IMR-90 (cell line): ENCODE measurements around the gene ARTN. TPM values are rescaled to one million over a fixed set of nuclear protein-coding genes. Genes with fewer than 3 reads are reported as not detected.

Experiments
- ATAC-seq: fragments of 200-7000 bp; cut with Tn5 transposase; 2 replicates; pipeline ENCODE4 v1.9.1; 2020; ENCODE audit warnings: low read depth, mild to moderate bottlenecking, moderate library complexity
- BruUV-seq: library from RNA; stranded (reverse); fragments of 400-500 nt; replicated peaks from 2 replicates; lab custom pipeline; 2021; lab: Mats Ljungman, UMichigan
- CTCF ChIA-PET: fragments of 300-600 bp; formaldehyde crosslinking; extraction: SDS; loops from one replicate; lab custom pipeline; 2021; ENCODE audit warnings: antibody characterized with exemption; lab: Yijun Ruan, JAX
- POLR2A ChIA-PET: fragments of 300-600 bp; sonication (Branson Sonifier 250); formaldehyde crosslinking; loops from one replicate; lab custom pipeline; 2022; ENCODE audit warnings: antibody characterized with exemption; ENCODE audit not compliant: unreplicated experiment; lab: Charles Lee
- DNase-seq: peaks from one replicate; pipeline ENCODE4 v3.0.0; 2013
- H2AFZ ChIP-seq: replicated peaks from 2 replicates; pipeline ENCODE3; 2013; ENCODE audit warnings: low read length, mild to moderate bottlenecking; ENCODE audit not compliant: poor library complexity
- H2AK5ac ChIP-seq: 2 replicates; pipeline ENCODE4 v1.6.1; 2013; ENCODE audit warnings: low read depth, low read length, inconsistent platforms
- H2AK9ac ChIP-seq: replicated peaks from 2 replicates; pipeline ENCODE3; 2013; ENCODE audit warnings: mild to moderate bottlenecking, low read depth, low read length, moderate library complexity; ENCODE audit not compliant: poor library complexity
- H2BK120ac ChIP-seq: 2 replicates; pipeline ENCODE4 v1.6.1; 2013; ENCODE audit warnings: low read depth, low read length, inconsistent platforms
- H2BK15ac ChIP-seq: 3 replicates; pipeline ENCODE4 v1.6.1; 2013; ENCODE audit warnings: low read depth, low read length, inconsistent platforms
- H2BK20ac ChIP-seq: 2 replicates; pipeline ENCODE4 v1.6.1; 2013; ENCODE audit warnings: low read depth, mild to moderate bottlenecking, inconsistent platforms, low read length, moderate library complexity
- H2BK5ac ChIP-seq: 2 replicates; pipeline ENCODE4 v1.6.1; 2013; ENCODE audit warnings: mild to moderate bottlenecking, low read depth, low read length, inconsistent platforms; ENCODE audit not compliant: poor library complexity, severe bottlenecking
- H3K14ac ChIP-seq: replicated peaks from 2 replicates; pipeline ENCODE4 v1.6.1; 2013; ENCODE audit warnings: low read depth, low read length, inconsistent platforms
- H3K18ac ChIP-seq: 2 replicates; pipeline ENCODE4 v1.6.1; 2013; ENCODE audit warnings: low read depth, low read length, control low read depth
- H3K23ac ChIP-seq: 2 replicates; pipeline ENCODE4 v1.6.1; 2013; ENCODE audit warnings: low read depth, low read length, inconsistent platforms
- H3K27ac ChIP-seq: 2 replicates; pipeline ENCODE4 v1.5.1; 2013; ENCODE audit warnings: mild to moderate bottlenecking, control low read depth, low read length; ENCODE audit not compliant: insufficient read depth
- H3K27me3 ChIP-seq: 2 replicates; pipeline ENCODE4 v1.6.1; 2013; ENCODE audit warnings: low read length; ENCODE audit not compliant: control insufficient read depth, insufficient read depth
- H3K36me3 ChIP-seq: 2 replicates; pipeline ENCODE4 v1.6.1; 2013; ENCODE audit warnings: low read length, mixed read lengths; ENCODE audit not compliant: control insufficient read depth, insufficient read depth
- H3K4ac ChIP-seq: 2 replicates; pipeline ENCODE4 v1.6.1; 2013; ENCODE audit warnings: low read depth, low read length, inconsistent platforms
- H3K4me1 ChIP-seq: 2 replicates; pipeline ENCODE4 v1.6.1; 2013; ENCODE audit warnings: low read length, mixed read lengths; ENCODE audit not compliant: control insufficient read depth, insufficient read depth
- H3K4me2 ChIP-seq: 2 replicates; pipeline ENCODE4 v1.6.1; 2013; ENCODE audit warnings: low read depth, mild to moderate bottlenecking, control low read depth, low read length, moderate library complexity
- H3K4me3 ChIP-seq: 2 replicates; pipeline ENCODE4 v1.5.1; 2013; ENCODE audit warnings: low read depth, mild to moderate bottlenecking, control low read depth, low read length, moderate library complexity; ENCODE audit not compliant: insufficient read depth
- H3K56ac ChIP-seq: 2 replicates; pipeline ENCODE4 v1.6.1; 2013; ENCODE audit warnings: low read length, inconsistent platforms; ENCODE audit not compliant: insufficient read depth; ENCODE audit errors: extremely low read depth
- H3K79me1 ChIP-seq, 2 experiments: 2 replicates each; pipeline ENCODE4 v1.6.1; 2013; ENCODE audit warnings: low read length in 2 of 2, inconsistent platforms in 1 of 2, low read depth in 1 of 2
- H3K9ac ChIP-seq: 2 replicates; pipeline ENCODE4 v1.6.1; 2013; ENCODE audit warnings: low read depth, low read length, control low read depth
- H3K9me1 ChIP-seq: 2 replicates; pipeline ENCODE4 v1.6.1; 2013; ENCODE audit warnings: low read length, inconsistent platforms; ENCODE audit not compliant: insufficient read depth
- H3K9me3 ChIP-seq: 2 replicates; pipeline ENCODE4 v1.6.1; 2013; ENCODE audit warnings: low read length; ENCODE audit not compliant: control insufficient read depth, insufficient read depth
- H4K20me1 ChIP-seq: 2 replicates; pipeline ENCODE4 v1.6.1; 2013; ENCODE audit warnings: low read length, inconsistent platforms; ENCODE audit not compliant: insufficient read depth
- H4K5ac ChIP-seq: 2 replicates; pipeline ENCODE4 v1.6.1; 2013; ENCODE audit warnings: mild to moderate bottlenecking, low read depth, low read length, control low read depth
- H4K8ac ChIP-seq, 2 experiments: 2 replicates each; pipeline ENCODE4 v1.6.1; 2013; ENCODE audit warnings: low read depth in 2 of 2, low read length in 2 of 2, control low read depth in 1 of 2, inconsistent platforms in 1 of 2
- H4K91ac ChIP-seq: 2 replicates; pipeline ENCODE4 v1.6.1; 2013; ENCODE audit warnings: low read depth, low read length, inconsistent platforms; ENCODE audit not compliant: insufficient read depth
- BHLHE40 ChIP-seq: fragments of 150-350 bp; IDR thresholded peaks from 2 replicates; pipeline ENCODE4 v1.6.1; 2016; ENCODE audit warnings: mild to moderate bottlenecking, low read depth, low read length
- CEBPB ChIP-seq: IDR thresholded peaks from 2 replicates; pipeline ENCODE4 v1.6.1; 2012; ENCODE audit warnings: low read depth, low read length, improper control_type of control experiment
- CHD1 ChIP-seq: IDR thresholded peaks from 2 replicates; pipeline ENCODE4 v1.6.1; 2012; ENCODE audit warnings: low read depth, low read length, improper control_type of control experiment
- ELK1 ChIP-seq: fragments of 150-350 bp; IDR thresholded peaks from 2 replicates; pipeline ENCODE4 v1.6.1; 2016; ENCODE audit warnings: low read depth, mild to moderate bottlenecking, low read length, moderate library complexity, borderline replicate concordance
- FOS ChIP-seq: fragments of 150-350 bp; IDR thresholded peaks from 2 replicates; pipeline ENCODE4 v1.6.1; 2016; ENCODE audit warnings: low read depth, low read length
- MAFK ChIP-seq: IDR thresholded peaks from 2 replicates; pipeline ENCODE4 v1.6.1; 2012; ENCODE audit warnings: low read depth, low read length, improper control_type of control experiment
- MAZ ChIP-seq: IDR thresholded peaks from 2 replicates; pipeline ENCODE4 v1.6.1; 2012; ENCODE audit warnings: low read depth, mild to moderate bottlenecking, low read length, improper control_type of control experiment, moderate library complexity, borderline replicate concordance
- MXI1 ChIP-seq: IDR thresholded peaks from 2 replicates; pipeline ENCODE4 v1.6.1; 2012; ENCODE audit warnings: low read depth, mild to moderate bottlenecking, low read length, moderate library complexity, borderline replicate concordance
- NFE2L2 ChIP-seq: fragments of 150-350 bp; IDR thresholded peaks from 2 replicates; pipeline ENCODE4 v1.6.1; 2016; ENCODE audit warnings: low read depth, mild to moderate bottlenecking, low read length
- POLR2A ChIP-seq: IDR thresholded peaks from 2 replicates; pipeline ENCODE4 v1.6.1; 2012; ENCODE audit warnings: mild to moderate bottlenecking, low read depth, low read length
- RAD21 ChIP-seq: IDR thresholded peaks from 2 replicates; pipeline ENCODE4 v1.6.1; 2012; ENCODE audit warnings: low read length, improper control_type of control experiment
- RCOR1 ChIP-seq: IDR thresholded peaks from 2 replicates; pipeline ENCODE4 v1.6.1; 2012; ENCODE audit warnings: mild to moderate bottlenecking, low read length, improper control_type of control experiment; ENCODE audit not compliant: insufficient replicate concordance
- RFX5 ChIP-seq: IDR thresholded peaks from 2 replicates; pipeline ENCODE4 v1.8.0; 2012; ENCODE audit warnings: low read depth, mild to moderate bottlenecking, low read length, moderate library complexity
- SMC3 ChIP-seq: fragments of 150-350 bp; IDR thresholded peaks from 2 replicates; pipeline ENCODE4 v1.6.1; 2016; ENCODE audit warnings: low read depth, mild to moderate bottlenecking, antibody characterized with exemption, low read length, moderate library complexity
- USF2 ChIP-seq: fragments of 150-350 bp; IDR thresholded peaks from 2 replicates; pipeline ENCODE4 v1.6.1; 2017; ENCODE audit warnings: mild to moderate bottlenecking, antibody characterized with exemption, low read length, low read depth
- WGBS, 2 experiments: methylation state at CpG; one replicate each; pipeline versions ENCODE4 v1.1.5 to v1.1.7; 2013; ENCODE audit warnings: missing lambda C conversion rate in 2 of 2; ENCODE audit not compliant: insufficient read length in 1 of 2; ENCODE audit errors: extremely low coverage in 2 of 2; 5-methylcytosine and 5-hydroxymethylcytosine counted together
- dilution Hi-C: fragments of 300-500 bp; cut with HindIII; formaldehyde crosslinking; loops from one replicate; pipeline ENCODE4 v1.14.3; 2018; ENCODE audit warnings: low sequenced_read_pairs; ENCODE audit not compliant: unreplicated experiment
- in situ Hi-C: fragments of 300-500 bp; cut with MboI; formaldehyde crosslinking; loops from 3 replicates; pipeline ENCODE4 v1.14.3; 2019; ENCODE audit warnings: low sequenced_read_pairs, inconsistent platforms, mixed read lengths
- intact Hi-C: fragments of 100-400 bp; cut with micrococcal nuclease; formaldehyde crosslinking; loops from 2 replicates; pipeline ENCODE4 v1.10.0; 2022
- polyA plus RNA-seq, 3 experiments: library from polyadenylated mRNA; depleted of rRNA; stranded (reverse); fragments of >200 nt; gene quantifications; 2 replicates each; pipeline ENCODE4 v1.2.3, GENCODE V29; 2012; ENCODE audit warnings: low replicate concordance in 1 of 3
- total RNA-seq: library from RNA; depleted of rRNA; stranded (reverse); fragments of >200 nt; gene quantifications from 2 replicates; pipeline ENCODE4 v1.2.3, GENCODE V29; 2012
- TF ChIP-seq, protein P1 (sequence below): conservative IDR thresholded peaks from 2 replicates; pipeline ENCODE4 v1.5.1; 2012; ENCODE audit warnings: mild to moderate bottlenecking, low read depth, low read length, improper control_type of control experiment

Gene ARTN
- total and polyA plus RNA-seq, 2 of the 4 experiments (the other 2 are of a cell fraction): 0.29 TPM; not detected in 1

DNA sequence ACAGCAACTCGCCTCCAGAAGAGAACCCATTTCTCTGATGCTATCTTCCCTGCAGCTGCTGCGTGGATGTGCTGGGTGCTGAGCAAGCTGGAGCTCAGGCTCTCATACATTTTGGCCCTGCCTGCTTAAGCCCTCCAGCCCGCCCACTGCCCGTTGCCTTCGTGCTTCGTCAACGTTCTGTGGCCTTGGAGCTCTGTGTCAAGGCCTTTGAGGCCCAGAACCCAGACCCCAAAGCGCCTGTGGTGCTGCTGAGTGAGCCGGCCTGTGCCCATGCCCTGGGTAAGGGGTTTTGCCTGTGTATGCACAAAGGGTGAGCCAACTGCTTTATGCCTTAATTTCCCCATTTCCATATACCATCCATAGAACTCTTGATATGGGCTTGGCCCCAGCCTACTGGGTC lies 37.3 kb downstream of the ARTN start:
- Histone ChIP-seq H2BK120ac (no peak overlapping the region), H3K9me1 (peaks cover 14% of the 10 kb centered on the region), H3K14ac (no peak overlapping the region), H3K27me3 (no peaks in the 10 kb centered on the region), H3K79me1 (peaks cover 15 to 28% of the 10 kb centered on the region in 2 experiments; a peak in 3 of 4 replicates), H2AFZ (no peak overlapping the region), H2BK15ac (no peak overlapping the region), H4K20me1 (peaks cover 6% of the 10 kb centered on the region), H3K27ac (no peak overlapping the region), H4K5ac (no peak overlapping the region), H2BK20ac (no peak overlapping the region), H3K23ac (no peak overlapping the region), H4K8ac (no peak overlapping the region), H3K9ac (no peak overlapping the region), H3K36me3 (peaks cover 11% of the 10 kb centered on the region), H3K18ac (no peak overlapping the region), H4K91ac (no peak overlapping the region), H2BK5ac (no peak overlapping the region), H3K4me3 (no peak overlapping the region), H3K4me1 (peaks cover 4% of the 10 kb centered on the region), H3K56ac (no peak overlapping the region), H2AK9ac (no peak overlapping the region), H3K4me2 (peak overlapping the region; percentile 81), H3K9me3 (no peaks in the 10 kb centered on the region), H3K4ac (no peak overlapping the region), H2AK5ac (no peak overlapping the region; the same call in 1 of the 2 replicates)
- no TSS peak for BruUV-seq
- intact Hi-C loops (loop anchor here (1.0 kb wide), 1 partner anchor 260 kb away; no protein-coding TSS in a partner anchor), in situ Hi-C loops (loop anchor here (25.0 kb wide), 1 partner anchor 434 kb away; the partner anchor contains the start of gene PTPRF), dilution Hi-C loops (no loop called here)
- DNase-seq (no peak), ATAC-seq (no peak)
- WGBS, 2 experiments: 79% methylated on average over 7 of the region's 9 CpGs; no CpG with 5 or more reads in 1 of the 2 experiments
- CTCF ChIA-PET: no interaction called here
- POLR2A ChIA-PET: no interaction called here
- TF ChIP-seq BHLHE40 (no peak), MAZ (no peak), MAFK (no peak), CHD1 (no peak), RCOR1 (no peak), RAD21 (no peak), MXI1 (no peak), USF2 (no peak), RFX5 (no peak), NFE2L2 (no peak), SMC3 (no peak), CEBPB (no peak), FOS (no peak), POLR2A (no peak), ELK1 (no peak)
- TF ChIP-seq, protein P1, sequence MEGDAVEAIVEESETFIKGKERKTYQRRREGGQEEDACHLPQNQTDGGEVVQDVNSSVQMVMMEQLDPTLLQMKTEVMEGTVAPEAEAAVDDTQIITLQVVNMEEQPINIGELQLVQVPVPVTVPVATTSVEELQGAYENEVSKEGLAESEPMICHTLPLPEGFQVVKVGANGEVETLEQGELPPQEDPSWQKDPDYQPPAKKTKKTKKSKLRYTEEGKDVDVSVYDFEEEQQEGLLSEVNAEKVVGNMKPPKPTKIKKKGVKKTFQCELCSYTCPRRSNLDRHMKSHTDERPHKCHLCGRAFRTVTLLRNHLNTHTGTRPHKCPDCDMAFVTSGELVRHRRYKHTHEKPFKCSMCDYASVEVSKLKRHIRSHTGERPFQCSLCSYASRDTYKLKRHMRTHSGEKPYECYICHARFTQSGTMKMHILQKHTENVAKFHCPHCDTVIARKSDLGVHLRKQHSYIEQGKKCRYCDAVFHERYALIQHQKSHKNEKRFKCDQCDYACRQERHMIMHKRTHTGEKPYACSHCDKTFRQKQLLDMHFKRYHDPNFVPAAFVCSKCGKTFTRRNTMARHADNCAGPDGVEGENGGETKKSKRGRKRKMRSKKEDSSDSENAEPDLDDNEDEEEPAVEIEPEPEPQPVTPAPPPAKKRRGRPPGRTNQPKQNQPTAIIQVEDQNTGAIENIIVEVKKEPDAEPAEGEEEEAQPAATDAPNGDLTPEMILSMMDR: no peak
